Fibroblast of skin of right biceps (primary cell): ENCODE results near the gene NPAS3.

Experiments used
- DNase-seq: peaks from one replicate; pipeline ENCODE4 v3.0.0-alpha.2; 2013

The NPAS3 gene

DNA sequence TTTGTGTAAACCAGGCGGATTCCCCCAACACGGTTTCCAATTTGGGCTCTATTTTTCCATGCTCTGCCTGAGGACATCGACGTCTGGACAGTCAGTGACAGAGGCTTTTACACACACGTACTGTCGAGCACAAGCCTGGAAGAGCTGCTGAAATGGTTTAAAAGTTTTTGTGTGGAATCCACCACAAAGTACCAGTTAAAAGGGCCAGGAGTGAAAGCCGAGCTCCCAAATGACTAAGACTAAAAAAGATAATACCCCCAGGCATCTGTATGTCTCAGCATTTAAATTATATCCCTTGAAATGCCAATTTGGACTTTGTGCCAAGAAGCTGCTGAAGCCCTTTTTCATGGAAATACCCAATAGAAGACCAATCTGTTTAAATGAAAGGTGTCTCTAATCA lies 839.0 kb downstream of the NPAS3 start:
- no peak for DNase-seq

DNA sequence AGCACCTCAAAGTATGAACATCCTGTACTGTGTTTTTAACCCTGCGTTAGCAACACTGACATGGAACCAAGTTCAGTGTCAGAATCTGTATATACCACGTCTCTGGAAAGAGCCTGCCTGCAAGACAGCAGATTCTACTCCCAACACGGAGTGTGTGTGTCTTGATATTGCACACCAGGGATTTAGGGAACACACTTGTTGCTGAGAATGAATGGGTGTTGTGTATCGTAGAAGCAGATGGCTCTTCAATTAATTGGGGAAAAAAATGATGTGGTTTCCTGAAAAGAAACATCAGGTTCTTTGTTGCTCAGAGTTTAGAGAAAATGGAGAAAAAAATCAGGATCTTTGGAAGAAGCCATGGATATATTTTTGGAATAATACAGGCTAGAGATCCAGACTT lies 841.4 kb downstream of the NPAS3 start:
- DNase-seq = no peak

DNA sequence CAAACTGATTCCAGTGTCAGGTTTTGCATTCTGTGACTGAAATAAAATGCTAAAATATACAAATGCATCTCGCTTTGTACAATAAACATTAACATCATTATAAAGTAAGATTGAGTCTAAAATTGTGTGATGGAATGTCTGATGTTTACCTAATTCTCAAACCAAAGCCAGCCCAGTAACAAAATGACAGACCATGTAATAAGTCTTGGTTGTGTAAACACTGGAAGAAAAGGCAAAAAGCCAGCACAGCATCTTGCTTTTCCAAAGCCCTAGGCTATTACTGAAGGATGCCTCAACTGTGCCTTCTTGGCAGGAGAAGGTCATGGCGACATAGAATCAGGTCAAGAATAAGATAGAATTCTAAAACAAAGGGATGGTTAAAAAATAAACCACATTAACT lies 842.6 kb downstream of the NPAS3 start:
- DNase-seq = no peak

DNA sequence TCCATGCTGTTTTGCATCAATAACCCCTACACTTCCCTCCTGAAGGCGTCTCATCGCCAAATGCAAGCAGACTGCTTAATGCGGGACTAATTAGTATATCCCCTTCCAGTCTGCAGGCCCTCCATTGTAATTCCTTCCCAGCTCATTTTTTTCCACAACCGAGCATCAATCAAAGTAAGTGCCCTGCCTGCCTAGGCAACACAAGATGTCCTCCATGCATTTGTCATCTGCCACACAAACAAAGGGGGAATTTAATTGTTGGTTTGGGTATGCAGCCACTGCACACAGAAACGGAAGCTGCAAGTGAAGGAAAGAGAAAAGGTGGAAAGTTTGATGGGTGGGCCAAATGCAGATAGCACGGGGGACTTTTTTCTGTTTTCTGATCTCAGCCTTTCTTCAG lies 844.2 kb downstream of the NPAS3 start:
- DNase-seq = no peak

DNA sequence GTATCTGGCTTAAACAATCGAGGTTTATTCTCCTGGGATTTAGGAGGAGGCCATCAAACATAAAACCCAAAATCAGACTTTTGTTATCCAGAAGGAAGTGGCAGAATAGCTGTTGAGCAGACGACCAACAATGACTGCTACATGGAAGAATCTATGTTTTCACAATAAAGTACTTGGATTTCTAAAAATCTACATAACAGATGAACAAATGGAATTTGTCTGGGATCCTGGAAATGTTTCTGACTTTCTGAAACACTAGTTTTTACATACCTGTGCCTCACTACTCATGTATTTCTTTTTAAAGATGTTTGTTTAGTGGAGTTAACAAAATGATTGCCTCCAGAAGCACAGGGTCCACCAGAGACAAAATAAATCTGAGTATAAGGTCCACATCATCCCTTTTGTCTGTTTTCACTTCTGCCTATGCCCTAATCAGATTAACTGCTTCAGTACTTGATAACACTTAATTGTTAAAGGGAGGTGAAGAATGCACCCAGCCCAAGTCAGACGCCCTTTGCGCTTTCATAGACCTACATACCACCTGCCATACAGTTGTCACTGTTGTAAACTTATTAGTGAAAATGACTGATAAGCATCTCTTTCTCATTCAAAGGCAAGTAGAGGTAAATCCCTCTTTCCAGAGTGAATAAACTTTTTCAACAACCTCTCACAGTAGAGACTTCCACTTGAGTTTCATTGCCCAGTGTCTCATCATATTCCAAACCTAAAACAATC lies 847.6 kb downstream of the NPAS3 start:
- DNase-seq = no peak

DNA sequence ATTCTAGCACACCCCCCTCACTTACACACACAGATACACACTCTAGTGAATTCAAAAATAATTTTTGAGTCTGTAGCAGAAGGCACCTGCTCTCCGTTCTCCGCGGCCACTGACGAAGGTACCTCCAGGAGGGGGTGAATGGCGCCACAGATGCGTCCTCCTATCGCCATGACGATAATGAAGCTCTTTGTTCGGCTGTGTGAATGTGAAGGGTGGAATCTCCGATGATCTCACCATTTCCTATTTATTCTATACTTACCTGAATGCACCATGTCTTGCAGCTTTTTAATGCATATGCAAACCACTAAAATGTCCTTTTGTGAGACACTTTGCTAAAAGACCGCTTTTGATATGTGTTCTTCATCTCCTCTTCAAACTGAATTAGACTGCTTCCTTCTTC lies 849.5 kb downstream of the NPAS3 start:
- DNase-seq = no peak

DNA sequence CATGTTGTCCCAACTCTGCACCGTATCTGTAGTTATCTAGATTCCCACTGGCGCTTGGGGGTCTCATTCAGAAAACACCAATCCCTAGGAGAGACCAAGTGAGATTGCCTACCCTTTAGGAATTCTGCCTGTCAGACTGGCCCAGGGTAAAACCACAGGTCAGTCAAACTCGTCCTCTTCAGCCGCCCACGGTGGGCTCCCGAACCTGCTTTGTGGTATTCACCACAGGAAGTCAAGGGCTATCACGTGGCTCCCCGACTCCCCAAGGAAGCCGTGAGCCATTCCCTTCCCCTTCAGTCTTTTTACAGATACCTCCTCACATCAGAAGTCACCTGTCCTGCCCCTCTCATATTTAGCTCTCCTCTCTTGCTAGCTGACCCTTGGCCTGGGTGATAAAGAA lies 852.3 kb downstream of the NPAS3 start:
- no peak for DNase-seq

DNA sequence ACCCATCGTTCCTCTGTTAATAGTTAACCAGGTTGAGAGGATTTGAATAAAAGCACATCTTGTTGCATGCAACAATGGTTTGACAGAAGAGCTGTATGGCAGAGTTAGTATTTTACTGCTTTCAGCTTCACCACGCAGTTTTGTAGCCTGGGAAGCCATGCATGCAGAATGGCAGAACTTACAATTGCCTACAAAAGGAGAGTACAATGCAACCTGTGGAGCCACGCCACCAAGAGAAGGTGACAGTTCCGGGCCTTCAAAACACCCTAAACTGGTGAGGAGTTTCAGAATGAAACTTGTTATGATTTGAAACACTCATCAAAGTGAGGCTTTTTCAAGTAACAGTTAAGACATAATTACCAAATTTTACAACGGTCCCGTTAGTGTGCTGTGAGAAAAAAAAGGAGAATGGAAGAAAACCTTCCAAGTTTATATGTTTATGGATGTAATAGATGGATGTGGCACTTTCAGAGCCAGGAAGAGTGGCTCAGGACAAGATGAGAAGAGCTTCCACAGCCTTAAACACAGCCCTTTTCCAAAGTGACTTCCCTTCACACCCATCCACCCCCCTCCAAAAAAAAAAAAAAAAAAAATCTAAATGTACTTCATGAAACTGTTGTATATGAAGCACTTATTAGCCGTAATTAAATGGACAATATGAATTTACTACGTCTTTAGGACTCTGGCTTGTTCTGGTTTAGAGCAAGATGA lies 853.5 kb downstream of the NPAS3 start:
- no peak for DNase-seq

DNA sequence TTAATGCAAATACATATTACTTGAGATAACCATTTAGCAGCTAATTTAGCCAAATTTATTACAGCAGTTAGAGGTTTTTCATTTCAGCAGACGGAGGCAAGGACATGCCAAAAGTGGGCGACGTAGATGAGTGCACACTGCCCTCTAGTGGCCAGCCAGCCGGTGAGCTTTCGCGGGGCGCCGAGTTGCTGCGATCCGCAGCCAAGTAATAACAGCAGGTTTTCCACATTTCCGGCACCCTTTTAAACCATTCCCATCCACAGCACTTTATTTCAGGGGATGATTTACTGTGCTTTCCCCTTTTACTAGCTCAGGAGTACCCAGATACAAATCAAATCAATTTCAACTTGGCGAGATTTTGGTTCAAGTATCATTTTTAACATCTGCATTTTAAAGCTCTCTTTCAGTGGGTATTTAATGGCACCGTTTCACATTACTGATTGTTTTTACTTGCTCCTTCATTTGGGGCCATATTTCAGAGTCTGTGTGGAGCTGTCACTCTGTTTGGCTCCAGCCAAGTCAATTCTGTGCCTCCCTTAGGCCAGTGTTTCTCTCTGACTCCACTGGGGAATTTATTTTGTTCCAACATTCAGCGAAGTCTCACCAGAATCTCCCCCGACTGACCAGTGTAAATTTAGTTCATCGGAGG lies 854.2 kb downstream of the NPAS3 start:
- peak; percentile 80 for DNase-seq

DNA sequence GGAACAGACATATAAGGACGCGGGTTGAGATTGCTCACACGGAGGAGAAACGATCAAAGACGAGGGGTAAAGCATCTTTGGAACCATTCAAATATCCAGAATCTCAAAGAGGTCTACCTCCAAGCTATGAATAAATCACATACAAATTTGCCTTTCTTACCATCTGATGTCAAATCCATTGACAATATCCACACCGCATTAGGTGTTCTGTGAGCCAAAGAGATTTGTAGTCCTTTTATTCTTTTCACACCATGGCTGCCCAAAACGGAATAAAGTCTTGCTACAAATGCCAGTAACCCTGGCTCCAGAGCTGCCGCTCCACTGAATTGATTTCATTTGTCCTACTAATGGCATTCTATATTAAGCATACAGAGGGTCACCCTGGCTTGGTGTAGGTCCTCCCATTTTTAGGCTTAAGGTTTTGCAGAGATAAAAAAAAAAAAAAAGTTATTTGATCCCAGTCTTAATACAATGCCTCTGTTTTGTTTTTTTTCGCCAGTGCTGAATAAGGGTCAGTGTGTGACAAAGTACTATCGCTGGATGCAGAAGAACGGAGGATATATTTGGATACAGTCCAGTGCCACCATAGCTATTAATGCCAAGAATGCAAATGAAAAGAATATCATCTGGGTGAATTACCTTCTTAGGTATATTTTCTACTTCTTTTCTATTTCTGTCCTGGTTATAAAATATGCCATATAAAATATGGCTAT lies 854.9 kb downstream of the NPAS3 start:
- no peak for DNase-seq

DNA sequence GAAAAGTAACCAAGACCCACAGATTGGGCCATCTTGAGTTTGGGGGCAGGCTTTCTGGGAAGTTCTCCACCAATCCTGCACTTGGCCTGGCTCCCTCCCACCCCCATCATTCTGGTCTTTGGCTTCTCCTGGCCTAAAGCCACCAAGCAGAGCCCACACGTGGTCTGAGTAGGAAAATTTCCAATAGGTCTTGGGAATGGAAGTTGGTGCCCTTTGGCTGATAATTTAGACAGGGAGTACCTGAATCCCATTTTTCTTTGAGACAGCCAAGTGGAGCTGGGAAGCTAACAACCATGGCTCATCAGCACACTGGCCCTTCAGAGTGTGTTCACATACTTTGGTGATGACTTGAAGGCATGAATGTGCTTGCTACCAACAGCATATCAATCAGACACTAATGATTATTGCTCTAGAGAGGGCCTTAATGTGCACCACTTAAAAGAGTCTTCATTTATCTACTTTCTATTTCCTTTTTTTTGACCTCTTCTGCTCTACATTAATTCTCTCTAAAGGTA lies 856.2 kb downstream of the NPAS3 start:
- peak; percentile 81 for DNase-seq

DNA sequence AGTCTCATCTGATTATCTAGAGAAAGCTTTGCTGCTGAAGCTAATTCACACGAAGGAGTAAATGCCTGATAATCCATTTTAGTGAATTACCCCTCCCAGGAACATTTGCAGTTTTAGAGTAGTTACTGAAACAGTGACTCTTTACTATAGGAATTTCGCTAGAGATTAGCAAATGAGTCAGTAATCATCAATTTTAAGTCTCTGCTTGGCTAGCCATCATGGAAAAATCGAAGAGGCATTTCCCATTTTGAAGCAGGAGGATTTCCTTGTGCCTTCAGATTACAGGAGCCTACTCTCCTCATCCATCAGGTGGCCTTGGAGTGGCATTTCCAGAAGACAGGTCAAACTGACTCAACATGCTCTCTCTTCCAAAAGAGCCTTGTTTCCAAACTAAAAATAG lies 857.7 kb downstream of the NPAS3 start:
- DNase-seq = peak; percentile 80

DNA sequence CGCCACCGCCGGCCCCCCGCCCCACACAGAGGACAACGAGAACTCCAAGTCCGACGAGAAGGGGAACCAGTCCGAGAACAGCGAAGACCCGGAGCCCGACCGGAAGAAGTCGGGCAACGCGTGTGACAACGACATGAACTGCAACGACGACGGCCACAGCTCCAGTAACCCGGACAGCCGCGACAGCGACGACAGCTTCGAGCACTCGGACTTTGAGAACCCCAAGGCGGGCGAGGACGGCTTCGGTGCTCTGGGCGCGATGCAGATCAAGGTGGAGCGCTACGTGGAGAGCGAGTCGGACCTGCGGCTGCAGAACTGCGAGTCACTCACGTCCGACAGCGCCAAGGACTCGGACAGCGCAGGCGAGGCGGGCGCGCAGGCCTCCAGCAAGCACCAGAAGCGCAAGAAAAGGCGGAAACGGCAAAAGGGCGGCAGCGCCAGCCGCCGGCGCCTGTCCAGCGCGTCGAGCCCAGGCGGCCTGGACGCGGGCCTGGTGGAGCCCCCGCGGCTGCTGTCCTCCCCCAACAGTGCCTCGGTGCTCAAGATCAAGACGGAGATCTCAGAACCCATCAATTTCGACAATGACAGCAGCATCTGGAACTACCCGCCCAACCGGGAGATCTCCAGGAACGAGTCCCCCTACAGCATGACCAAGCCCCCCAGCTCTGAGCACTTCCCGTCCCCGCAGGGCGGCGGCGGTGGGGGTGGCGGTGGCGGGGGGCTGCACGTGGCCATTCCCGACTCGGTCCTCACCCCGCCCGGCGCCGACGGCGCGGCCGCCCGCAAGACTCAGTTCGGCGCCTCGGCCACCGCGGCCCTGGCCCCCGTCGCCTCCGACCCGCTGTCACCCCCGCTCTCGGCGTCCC lies 861.3 kb downstream of the NPAS3 start:
- peak; percentile 27 for DNase-seq

DNA sequence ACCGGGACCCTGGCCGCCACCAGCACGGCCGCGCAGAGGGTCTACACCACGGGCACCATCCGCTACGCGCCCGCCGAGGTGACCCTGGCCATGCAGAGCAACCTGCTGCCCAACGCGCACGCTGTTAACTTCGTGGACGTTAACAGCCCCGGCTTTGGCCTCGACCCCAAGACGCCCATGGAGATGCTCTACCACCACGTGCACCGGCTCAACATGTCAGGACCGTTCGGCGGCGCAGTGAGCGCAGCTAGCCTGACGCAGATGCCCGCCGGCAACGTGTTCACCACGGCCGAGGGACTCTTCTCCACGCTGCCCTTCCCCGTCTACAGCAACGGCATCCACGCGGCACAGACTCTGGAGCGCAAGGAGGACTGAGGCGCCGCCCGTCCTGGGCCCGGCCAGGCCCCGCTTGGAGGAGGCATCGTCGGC lies 862.1 kb downstream of the NPAS3 start:
- DNase-seq = no peak

DNA sequence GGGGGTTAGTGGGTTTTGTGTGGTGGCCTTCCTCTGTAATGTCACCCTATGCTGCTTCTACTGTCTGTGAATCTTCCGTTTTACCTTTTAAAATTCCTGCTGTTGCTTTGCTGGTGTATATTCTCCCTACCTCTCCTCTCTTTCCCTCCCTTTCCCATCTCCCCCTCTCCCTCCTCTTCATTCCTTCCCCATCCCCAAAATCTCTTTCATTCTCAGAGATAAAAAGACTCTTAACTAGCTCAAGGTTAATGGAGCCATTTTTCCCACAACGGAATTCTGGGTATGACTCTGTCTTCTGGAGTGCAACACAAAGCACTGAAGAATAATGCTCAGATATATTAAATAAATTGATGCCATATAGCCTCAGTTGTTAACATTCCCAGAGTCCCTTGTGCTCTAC lies 864.1 kb downstream of the NPAS3 start:
- DNase-seq = no peak

DNA sequence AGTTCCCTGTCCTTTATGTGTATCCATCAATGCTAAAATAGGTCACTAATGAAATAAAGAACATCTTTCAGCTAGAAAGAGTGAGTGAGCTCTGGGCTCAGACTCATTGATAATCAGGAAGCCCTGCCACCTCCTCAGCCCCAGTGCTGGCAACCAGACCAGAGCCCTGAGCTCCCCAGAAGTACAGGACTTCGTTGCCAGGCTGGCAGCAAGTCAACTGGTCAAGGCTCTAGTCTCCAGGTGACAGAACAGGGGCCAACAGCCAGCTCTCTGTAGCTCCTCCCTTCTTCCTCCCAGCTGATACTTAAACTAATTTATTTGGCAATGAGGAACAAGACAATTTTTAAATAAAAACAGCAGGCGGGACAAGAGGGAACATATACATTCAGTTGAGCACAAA lies 866.9 kb downstream of the NPAS3 start:
- DNase-seq = no peak

DNA sequence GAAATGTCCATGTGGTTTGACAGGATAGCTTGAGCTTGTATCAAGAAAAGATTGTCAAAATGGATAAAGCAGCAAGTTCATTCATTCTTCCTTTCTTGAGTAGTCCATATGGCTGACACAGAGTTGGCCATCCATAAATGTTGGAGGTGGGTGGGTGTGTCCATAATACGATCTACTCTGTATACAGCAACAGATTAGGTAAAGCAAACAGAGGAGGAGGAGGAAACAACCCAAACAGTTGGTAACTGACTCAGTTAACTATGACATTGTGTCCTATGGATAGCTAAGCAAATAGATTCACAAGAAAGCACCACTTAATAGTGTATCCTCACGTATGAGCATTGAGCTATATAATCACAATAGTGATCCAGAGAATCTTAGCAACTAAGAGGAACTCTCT lies 868.2 kb downstream of the NPAS3 start:
- DNase-seq = no peak

DNA sequence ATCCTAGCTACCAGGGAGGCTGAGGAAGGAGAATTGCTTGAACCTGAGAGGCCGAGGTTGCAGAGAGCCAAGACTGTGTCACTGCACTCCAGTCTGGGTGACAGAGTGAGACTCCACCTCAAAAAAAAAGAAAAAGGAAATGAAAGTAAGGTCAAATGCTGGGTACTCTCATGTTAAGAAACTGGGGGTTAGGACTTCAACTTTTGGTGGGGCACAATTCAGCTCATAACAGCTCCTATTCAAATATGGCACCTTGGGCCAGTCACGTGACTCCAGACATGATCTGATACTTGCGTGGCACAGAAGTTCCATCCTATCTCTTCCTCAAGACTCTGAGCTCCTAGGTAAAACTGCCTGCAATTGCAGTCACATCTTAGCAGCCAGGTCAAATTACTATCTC lies 869.5 kb downstream of the NPAS3 start:
- DNase-seq = no peak

DNA sequence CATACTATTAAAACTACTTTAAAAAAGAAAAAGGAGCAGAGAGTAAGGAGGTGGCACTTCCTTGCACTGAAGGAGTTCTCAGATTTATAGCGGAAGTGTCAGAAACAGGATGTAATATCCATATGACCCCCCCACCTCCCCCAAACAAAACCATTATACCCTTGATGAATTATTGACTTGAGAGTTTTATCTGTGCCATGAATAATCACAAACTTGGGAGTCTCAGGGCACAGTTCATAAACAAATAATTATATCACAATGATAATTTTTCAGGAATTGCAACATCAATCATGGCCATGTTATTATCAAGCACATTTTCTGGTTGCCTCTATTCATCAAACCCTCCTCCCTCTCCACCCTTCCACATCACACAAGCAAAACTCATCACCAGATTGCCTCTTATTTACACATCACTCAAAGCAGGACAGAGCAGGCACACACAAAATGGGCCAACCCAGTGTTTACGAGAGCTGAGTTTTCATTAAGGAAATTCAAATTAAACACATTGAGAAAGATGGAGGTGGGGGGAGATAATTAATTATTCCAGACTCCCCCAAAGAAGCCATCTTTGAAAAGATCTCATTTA lies 870.8 kb downstream of the NPAS3 start:
- no peak for DNase-seq

DNA sequence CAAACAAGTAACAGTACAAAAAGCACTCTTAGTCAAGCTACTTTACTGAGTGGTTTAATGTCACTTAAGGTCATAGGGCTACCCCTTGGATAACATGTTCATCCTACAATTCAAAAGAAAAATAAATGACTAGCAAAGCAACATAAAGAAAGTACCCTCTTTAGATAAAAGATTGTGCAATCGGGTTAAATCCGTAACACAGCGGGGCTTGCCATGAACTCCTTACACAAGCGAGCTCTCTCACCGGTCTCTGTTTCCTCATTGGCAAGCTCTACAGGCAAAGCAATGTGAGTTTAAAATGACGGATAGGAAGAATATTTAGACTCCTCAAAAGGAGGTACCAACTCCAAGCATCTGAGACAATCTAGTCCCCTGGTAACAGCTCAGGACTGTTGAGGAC lies 871.6 kb downstream of the NPAS3 start:
- no peak for DNase-seq

DNA sequence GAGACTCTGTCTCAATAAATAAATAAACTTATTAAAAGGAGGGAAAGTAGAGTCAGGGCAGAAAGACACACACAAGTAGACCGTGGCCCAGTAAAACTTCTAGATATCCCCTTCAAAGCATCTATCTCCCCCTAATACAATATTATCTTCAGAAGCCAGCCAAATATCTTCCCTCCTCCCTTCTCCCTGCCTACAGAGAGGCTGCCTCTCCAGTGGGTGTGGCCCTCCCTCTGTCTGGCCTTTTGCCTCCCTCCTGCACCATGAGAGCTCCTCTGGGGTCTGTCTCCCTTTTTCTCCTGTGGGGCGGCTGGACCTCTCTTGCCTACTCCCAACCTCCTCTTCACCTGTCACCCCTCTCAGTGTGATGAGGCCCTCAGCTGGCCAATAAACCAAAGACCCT lies 873.0 kb downstream of the NPAS3 start:
- no peak for DNase-seq

DNA sequence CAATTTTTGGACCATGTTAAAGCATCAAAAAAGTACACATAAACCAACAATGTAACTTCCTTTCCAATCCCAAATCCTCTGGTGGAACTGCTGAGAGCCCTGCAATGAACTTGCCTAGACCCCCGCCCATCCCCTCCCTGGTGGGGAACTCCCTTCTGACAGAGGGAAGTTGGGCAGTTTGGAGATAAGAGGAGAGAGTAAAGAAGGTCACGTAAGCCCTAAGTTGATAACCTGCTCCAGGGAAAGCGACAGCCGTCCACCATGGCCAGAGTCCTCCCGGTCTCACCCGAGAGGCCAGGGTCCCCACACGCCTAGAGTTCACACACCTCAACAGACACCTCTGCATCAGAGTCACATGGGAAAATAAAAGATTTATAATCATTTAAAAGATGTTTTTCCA lies 873.5 kb downstream of the NPAS3 start:
- DNase-seq = no peak
